Activated CD8-positive, alpha-beta memory T cell treated with anti-CD3 and anti-CD28 coated beads, Interleukin-2, amount 50 U/mL, for 24 hours (primary cell): ENCODE data around the gene LIG1.
A peak's percentile ranks its signal among the peaks of the same experiment; 100 is the strongest.

Experiments used
- DNase-seq: peaks from one replicate; pipeline ENCODE4 v3.0.0-alpha.2; 2020; ENCODE audit errors: extremely low read depth

The LIG1 gene

GRCh38 chr19:48182434-48182833, 12.3 kb upstream of the LIG1 start:
- no peak for DNase-seq

GRCh38 chr19:48181505-48181904, 11.4 kb upstream of the LIG1 start:
- DNase-seq, result no peak

- DNase-seq, result no peak
Observed at GRCh38 chr19:48176226-48176625, 6.1 kb upstream of the LIG1 start.

GRCh38 chr19:48175578-48175977, 5.4 kb upstream of the LIG1 start:
- no peak for DNase-seq

- no peak for DNase-seq
Observed at GRCh38 chr19:48174445-48175030, 4.4 kb upstream of the LIG1 start.

DNA sequence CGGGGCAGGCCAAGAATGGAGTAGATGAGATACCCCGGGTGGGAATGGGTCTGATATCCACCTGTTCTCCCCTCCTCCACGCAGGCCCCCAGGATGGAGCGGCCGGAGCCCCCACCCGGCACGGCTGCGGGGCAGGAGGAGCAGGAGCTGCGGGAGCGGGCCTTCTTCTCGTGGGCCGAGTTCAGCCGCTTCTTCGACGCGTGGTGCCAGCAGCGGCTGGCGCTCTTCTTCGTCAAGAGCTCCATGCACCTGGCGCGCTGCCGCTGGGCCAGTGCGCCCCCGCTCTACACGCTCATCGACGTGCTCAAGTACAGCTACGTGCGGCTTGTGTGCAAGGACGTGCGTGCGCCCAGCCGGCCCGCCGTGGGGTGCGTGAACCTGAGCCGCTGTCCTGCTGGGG, 1.6 kb upstream of the LIG1 start:
- no peak for DNase-seq

DNA sequence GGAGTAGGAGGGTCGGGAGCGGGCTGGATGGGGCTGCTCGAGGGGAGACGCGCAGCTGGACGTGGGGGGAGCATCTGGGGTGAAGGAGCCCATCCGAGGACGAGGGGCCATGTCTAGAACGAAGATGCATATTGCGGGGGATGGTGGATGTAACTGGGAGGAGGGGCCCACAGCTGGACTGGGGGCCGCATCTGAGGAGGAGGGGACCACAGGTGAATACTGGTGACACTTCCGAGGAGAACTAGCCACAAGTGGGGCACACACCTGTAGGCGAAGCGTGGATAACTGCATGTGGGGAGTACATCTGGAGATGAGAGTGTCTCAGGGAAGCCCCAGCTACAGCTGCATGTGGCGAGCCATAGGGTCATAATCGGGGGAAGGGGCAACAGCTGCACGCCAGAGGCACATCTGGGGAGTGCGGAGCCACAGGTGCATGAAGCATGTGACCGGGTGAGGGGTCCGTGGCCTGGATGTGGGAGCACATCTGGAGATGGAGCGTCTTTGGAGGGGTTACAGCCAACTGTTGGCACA, 738 bp upstream of the LIG1 start:
- DNase-seq, result no peak

GRCh38 chr19:48169578-48169938, 586 bp downstream of the LIG1 start:
- DNase-seq, result peak; percentile 74

- no peak for DNase-seq
Observed at GRCh38 chr19:48168689-48169088, 1.5 kb downstream of the LIG1 start.

DNA sequence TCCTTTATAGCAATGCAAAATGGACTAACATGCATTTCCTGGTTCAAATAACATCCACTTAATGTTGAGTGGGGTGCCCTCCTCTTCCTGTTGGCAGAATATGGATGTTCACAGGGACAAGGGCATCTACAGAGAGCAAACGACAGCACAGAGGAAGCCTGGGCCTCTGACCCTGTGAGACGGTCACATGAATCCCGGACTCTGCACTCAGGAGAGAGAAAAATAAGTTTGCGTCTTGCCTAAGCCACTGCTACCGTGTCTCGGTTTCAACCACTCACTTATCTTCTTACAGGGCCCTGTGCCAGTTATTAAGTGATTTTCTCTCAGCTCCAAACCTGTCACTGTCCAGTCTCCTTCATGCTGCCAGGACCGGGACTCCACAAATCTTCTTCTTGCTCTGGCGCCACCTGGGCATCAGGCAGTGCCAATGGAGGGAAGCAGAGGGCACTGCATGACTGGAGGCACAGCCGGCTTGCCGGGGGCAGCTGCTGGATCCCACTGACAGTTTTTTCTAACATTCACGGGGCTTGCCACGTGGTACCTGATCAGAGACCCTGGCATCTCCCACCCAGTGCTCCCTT, 11.8 kb downstream of the LIG1 start:
- no peak for DNase-seq

DNA sequence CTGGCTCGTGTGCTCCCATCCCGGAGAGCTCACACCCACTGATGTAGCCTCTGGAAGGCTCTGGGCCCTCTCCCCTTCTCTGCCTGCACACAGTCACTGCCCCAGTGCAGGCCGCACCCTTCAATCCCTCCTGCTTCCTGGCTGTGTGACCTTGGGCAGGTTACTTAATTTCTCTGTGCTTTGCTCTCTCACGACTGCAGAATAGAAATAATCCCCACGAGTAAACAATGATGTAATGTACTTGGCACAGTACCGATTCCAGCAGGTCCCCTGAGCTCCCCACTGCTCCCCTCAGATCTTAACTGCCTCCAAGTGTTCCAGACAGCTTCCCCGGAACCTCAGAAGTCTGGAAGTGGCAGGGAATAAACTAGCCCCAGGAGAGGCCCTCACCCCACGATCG, 16.1 kb downstream of the LIG1 start:
- DNase-seq, result no peak

DNA sequence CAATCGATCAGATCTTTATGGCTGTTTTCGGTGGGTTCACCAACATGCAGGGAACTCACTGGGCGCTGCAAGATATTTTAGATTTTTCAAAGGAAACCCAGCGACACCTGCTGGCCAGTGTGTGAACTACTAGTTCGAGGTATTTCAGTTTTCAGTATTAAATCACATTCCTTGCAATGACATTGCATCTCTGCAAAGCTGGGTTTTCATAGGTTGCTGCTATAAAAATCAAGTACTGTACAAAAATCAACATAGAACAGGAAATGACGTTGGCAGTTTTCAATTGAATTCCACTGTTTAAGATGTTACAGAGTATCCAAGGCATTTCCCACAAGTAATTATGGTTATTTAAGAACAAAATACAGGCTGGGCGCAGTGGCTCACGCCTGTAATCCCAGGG, 17.6 kb downstream of the LIG1 start:
- DNase-seq, result peak; percentile 38

DNA sequence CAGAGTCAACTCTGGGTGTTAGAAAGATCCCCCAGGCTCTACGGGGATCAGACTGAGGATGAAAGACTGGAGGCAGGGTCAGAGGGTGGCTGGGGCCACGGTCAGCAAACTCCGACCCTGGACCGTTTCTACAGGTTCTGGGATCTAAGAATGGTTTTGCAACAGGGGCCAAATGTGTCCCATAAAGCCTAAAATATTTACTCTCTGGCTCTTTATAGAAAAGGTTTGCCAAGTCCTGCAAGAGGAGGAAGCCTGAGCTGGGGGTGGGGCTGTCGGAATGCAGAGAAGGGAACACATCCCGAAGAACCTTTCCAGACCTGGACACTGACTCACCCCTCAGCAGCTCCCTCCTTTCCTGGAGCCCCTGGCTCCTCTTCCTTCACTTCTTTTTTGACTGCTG, 20.7 kb downstream of the LIG1 start:
- DNase-seq, result no peak

DNA sequence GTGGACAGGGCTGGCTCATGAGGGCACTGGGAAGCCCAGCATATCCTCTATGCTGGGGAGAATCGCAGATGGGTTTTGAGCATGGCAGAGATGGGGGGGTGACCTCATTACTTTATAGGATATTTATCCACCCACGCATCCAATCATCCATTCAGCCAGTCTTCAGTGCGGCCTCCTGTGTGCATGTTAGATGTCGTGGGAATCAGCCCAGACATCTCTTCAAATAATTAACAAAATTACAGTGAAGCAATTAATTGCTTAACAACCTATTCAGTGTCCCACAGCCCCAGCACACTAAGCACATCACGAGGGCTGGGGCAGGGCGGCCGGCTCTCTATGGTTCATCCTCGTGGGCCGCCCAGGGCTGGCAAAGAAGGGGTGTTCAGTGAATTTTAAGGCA, 21.6 kb downstream of the LIG1 start:
- no peak for DNase-seq

- DNase-seq, result no peak
Observed at GRCh38 chr19:48147597-48148175, 22.5 kb downstream of the LIG1 start.

GRCh38 chr19:48139053-48139452, 31.1 kb downstream of the LIG1 start:
- no peak for DNase-seq

DNA sequence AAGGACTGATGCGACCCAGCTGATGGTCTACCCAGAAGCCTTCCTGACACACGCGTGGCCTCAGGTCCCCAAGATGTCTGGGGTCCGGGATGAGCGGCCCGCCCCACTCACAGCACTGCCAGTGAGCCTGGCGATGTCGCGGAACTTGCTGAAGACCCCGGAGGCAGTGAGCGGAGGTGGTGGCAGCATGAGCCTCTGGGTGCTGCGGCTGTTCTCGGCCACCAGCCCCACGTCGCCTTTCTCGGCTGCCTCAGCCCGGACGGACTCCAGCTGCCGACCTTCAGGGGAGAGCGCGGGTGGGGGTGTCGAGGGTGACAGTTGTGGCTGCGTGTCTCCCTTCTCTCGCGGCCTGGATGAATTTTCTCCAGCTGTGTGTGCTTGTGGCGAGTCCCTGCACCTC, 32.7 kb downstream of the LIG1 start:
- DNase-seq, result no peak

- DNase-seq, result no peak
Observed at GRCh38 chr19:48136547-48136946, 33.6 kb downstream of the LIG1 start.

GRCh38 chr19:48135411-48135810, 34.7 kb downstream of the LIG1 start:
- no peak for DNase-seq

DNA sequence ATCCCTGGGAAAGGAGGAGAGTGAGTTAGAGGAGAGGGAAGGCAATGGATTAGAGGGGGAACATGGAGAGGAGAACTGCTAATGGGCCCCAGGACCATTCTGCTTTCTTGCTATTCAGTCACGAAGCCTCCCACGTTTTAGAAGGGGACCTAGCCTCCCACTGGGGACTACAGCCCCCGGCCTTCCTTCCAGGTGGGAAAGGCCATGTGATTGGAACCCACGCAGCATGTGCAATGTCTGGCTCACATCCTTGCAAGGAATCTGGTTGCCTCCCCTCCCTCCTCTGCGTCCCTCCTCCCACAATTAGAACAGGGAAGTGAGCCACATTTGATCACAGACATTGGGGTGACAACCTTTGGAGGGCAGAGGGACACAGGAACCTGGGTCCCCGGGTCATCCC, 37.0 kb downstream of the LIG1 start:
- DNase-seq, result no peak

DNA sequence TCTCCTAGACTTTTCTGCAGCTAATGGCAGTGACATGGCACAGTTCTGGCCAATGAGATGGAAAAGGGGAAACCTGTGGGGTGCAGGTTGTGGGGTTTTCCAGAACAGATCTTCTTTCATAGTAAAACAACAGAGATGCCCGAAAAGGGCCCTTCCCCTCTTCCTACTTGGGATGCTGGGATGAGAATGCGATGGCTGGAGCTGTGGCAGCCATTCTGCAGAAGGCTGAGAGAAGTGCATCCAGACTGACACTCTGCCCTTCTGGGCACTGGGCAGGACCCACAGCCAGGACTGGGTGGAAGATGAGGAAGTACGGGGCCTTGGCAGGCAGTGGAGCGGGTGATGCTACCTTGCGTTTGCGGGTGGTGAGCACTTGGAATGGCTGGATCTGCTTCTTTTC, 42.6 kb downstream of the LIG1 start:
- DNase-seq, result no peak

GRCh38 chr19:48123907-48124651, 46.1 kb downstream of the LIG1 start:
- no peak for DNase-seq

DNA sequence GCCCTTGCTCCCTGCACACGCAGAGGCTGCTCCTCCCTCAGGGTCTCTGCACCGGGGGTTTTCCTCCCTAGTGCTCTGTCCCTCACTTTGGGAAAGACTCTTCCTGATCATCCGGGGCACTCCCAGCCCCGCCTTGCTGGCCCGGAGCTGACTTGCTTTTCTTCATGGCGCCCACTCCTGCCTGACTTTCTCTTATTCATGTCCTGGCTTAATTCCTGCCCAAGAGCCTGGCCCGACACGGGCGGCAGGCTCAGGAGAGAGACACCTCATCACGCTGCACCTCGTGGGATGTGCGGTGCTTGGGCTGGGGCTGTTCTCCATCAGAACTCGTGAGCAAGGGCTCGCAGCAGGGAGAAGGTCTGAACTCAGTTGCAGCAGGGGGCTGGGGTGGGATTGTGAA, 47.7 kb downstream of the LIG1 start:
- DNase-seq, result no peak
